GM10266 (cell line): Measurements from ENCODE around the gene SCYL3.

Experiments
- DNase-seq: peaks from one replicate; pipeline ENCODE4 v3.0.0; 2012; ENCODE audit errors: extremely low spot score
- TF ChIP-seq, protein P1 (sequence below): IDR thresholded peaks from 2 replicates; pipeline ENCODE4 v1.5.1; 2012; ENCODE audit warnings: mild to moderate bottlenecking, low read depth; ENCODE audit not compliant: control insufficient read depth, insufficient read depth; ENCODE audit errors: missing control alignments

Gene SCYL3

DNA sequence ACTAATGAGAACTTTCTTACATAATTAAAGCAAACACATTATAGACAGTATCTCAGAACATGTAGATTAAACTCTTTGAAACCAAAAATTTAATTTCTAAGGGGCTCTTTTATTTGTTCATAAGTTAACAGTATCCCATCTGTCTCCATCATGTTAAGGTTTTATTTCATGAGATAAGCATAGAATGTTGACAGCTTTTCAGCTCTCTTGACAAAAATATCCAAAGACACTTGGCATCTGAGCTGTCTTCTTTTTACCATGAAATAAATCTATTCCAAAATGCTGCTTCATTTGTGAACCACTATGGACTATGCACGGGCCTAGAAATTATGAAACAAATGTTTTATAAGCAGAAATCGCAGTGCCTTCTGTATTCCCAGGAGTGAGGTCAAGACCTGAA lies 45.2 kb downstream of the SCYL3 start:
- TF ChIP-seq, protein P1, sequence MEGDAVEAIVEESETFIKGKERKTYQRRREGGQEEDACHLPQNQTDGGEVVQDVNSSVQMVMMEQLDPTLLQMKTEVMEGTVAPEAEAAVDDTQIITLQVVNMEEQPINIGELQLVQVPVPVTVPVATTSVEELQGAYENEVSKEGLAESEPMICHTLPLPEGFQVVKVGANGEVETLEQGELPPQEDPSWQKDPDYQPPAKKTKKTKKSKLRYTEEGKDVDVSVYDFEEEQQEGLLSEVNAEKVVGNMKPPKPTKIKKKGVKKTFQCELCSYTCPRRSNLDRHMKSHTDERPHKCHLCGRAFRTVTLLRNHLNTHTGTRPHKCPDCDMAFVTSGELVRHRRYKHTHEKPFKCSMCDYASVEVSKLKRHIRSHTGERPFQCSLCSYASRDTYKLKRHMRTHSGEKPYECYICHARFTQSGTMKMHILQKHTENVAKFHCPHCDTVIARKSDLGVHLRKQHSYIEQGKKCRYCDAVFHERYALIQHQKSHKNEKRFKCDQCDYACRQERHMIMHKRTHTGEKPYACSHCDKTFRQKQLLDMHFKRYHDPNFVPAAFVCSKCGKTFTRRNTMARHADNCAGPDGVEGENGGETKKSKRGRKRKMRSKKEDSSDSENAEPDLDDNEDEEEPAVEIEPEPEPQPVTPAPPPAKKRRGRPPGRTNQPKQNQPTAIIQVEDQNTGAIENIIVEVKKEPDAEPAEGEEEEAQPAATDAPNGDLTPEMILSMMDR, result no peak
- no peak for DNase-seq

GRCh38 chr1:169844941-169845608 lies 48.6 kb downstream of the SCYL3 start:
- TF ChIP-seq, protein P1, result no peak
- no peak for DNase-seq

DNA sequence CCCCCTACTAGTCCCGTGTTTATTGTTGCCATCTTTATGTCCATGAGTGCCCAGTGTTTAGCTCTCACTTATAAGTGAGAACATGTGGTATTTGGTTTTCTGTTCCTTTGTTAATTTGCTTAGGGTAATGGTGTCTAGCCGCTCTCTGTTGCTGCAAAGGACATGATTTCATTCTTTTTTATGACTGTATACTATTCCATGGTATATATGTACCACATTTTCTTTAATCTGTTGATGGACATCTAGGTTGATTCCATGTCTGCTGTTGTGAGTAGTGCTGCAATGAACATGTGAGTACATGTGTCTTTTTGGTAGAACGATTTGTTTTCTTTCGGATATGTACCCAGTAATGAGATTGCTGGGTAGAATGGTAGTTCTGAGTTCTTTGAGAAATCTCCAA lies 54.8 kb downstream of the SCYL3 start:
- TF ChIP-seq, protein P1, result no peak
- DNase-seq, result no peak

GRCh38 chr1:169836198-169836597 lies 57.5 kb downstream of the SCYL3 start:
- TF ChIP-seq, protein P1, result no peak
- DNase-seq, result no peak

DNA sequence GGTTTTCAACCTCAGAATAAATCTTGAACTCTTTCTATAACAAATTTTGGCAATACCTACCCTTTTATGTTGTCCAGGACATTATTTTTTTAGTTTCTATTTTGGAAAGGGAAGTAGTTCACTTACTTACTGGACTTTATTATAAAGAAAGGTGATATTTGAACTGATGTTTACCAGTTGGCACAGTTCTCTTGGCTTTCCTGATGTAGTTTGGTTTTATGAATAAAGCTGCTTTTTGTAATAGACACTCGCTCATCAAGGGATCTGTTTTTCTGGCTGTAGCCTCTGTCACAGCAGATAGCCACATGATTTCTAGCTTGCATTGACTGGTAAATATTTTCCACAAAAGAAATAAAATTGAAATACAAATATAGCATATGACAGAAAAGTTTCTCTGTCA lies 58.0 kb downstream of the SCYL3 start:
- TF ChIP-seq, protein P1, result no peak

DNA sequence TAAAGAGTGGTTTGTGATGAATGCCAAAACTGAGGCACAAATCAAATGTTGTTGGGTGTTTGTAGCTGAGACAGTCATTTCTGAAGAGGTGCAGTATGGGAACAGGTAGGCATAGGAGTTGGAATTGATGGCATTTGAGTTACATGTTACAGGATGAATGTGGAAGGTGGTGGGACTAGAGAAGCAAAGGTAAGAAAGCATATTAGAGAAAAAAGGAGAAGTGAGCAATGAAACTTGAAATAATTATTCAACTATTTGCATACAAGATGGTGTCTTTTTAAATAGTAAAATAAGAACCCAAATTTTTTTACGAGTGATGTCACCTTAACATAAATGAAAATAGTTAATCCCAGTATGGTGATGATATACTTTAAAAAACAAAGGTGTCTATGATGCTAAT lies 58.8 kb downstream of the SCYL3 start:
- TF ChIP-seq, protein P1, result no peak
- DNase-seq, result no peak

More for the DNA sequence above, 58.0 kb downstream of the SCYL3 start:
- DNase-seq, result no peak

GRCh38 chr1:169833179-169833901 lies 60.4 kb downstream of the SCYL3 start:
- TF ChIP-seq, protein P1, result no peak

More at GRCh38 chr1:169833179-169833901, 60.4 kb downstream of the SCYL3 start:
- no peak for DNase-seq
